Transverse colon (tissue), 4 donors: Measurements from ENCODE around the gene SCN4A.

ENCODE experiments used
- CTCF ChIP-seq, 5 experiments: fragments of 200-600 bp in 3 of 5; fragments of 450-650 bp in 2 of 5; sonication (generic) in 3 of 5; IDR thresholded peaks; 1 replicate in 2 of 5; 2 replicates in 3 of 5; pipeline ENCODE4 v1.5.1; 2016 to 2017; ENCODE audit warnings: antibody characterized with exemption in 5 of 5, inconsistent platforms in 3 of 5, mild to moderate bottlenecking in 2 of 5, moderate library complexity in 1 of 5
- POLR2AphosphoS5 ChIP-seq, 3 donors: sonication (generic); formaldehyde crosslinking; IDR thresholded peaks; one replicate each; pipeline ENCODE4 v1.6.1; 2016; ENCODE audit warnings: antibody characterized with exemption in 3 of 3

GRCh38 chr17:63967953-63968352 lies 4.8 kb downstream of the SCN4A start:
- TF ChIP-seq CTCF (IDR thresholded peaks at IDR 0.05) (no peak), POLR2AphosphoS5 (IDR thresholded peaks at IDR 0.05) (no peak)
